Chondrocyte (in vitro differentiated cells): Measurements from ENCODE around the gene XXYLT1. TPM values are rescaled to one million over a fixed set of nuclear protein-coding genes. Genes with fewer than 3 reads are reported as not detected.
"Not testable (repeated sequence)": the region's sequence is repeated elsewhere in the genome, so short reads cannot be mapped to it uniquely, and the experiment has no call there.

Experiments used
- DNase-seq: peaks from one replicate; pipeline ENCODE4 v3.0.0; 2021; ENCODE audit warnings: mixed read lengths, low spot score
- H3K27ac Mint-ChIP-seq: one replicate; pipeline ENCODE4 v1.8.0; 2021; ENCODE audit warnings: mild to moderate bottlenecking, moderate library complexity, mixed read lengths; ENCODE audit not compliant: unreplicated experiment
- H3K27me3 Mint-ChIP-seq: 2 replicates; pipeline ENCODE4 v1.8.0; 2021; ENCODE audit warnings: low read depth, mixed read lengths
- H3K36me3 Mint-ChIP-seq: 2 replicates; pipeline ENCODE4 v1.8.0; 2021; ENCODE audit warnings: low read depth, mixed read lengths
- H3K4me1 Mint-ChIP-seq: 2 replicates; pipeline ENCODE4 v1.8.0; 2021; ENCODE audit warnings: low read depth, mild to moderate bottlenecking, mixed read lengths
- H3K4me3 Mint-ChIP-seq: one replicate; pipeline ENCODE4 v1.8.0; 2021; ENCODE audit warnings: mild to moderate bottlenecking, moderate library complexity, mixed read lengths; ENCODE audit not compliant: unreplicated experiment
- H3K9me3 Mint-ChIP-seq: 2 replicates; pipeline ENCODE4 v1.8.0; 2021; ENCODE audit warnings: low read depth, mixed read lengths
- total RNA-seq: library from RNA; stranded (reverse); gene quantifications from 3 replicates; pipeline ENCODE4 v1.2.1, GENCODE V29; 2021
- TF ChIP-seq, protein P1 (sequence below): fragments of 200-600 bp; sonication (generic); IDR thresholded peaks from 2 replicates; pipeline ENCODE4 v1.5.0; 2021; ENCODE audit warnings: antibody characterized with exemption, mild to moderate bottlenecking, moderate library complexity

Gene XXYLT1
- total RNA-seq, 1 donor from 2014 or later: 32.7 TPM

DNA sequence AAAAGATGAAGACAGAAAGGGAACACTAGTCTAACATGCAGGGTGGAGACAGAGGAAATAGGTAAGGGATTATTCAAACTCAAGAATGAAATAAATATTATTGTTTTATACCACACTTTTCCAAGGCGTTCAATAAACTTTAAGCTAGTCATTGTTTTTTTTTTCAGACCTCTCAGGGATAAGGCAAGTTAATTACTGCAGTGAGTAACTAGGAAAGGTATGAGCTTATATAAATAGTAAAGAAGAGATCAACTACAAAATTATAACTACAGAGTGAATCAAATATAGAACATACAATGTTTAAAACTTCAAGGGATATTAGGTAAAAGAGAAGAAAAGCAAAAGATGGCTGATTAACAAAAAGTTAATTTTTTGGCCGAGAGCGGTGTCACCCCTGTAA, 31.5 kb upstream of the XXYLT1 start:
- H3K4me3 Mint-ChIP-seq: no peak overlapping the region
- H3K36me3 Mint-ChIP-seq: peaks cover 7% of the 10 kb centered on the region
- peaks cover 9% of the 10 kb centered on the region for H3K4me1 Mint-ChIP-seq
- TF ChIP-seq, protein P1, sequence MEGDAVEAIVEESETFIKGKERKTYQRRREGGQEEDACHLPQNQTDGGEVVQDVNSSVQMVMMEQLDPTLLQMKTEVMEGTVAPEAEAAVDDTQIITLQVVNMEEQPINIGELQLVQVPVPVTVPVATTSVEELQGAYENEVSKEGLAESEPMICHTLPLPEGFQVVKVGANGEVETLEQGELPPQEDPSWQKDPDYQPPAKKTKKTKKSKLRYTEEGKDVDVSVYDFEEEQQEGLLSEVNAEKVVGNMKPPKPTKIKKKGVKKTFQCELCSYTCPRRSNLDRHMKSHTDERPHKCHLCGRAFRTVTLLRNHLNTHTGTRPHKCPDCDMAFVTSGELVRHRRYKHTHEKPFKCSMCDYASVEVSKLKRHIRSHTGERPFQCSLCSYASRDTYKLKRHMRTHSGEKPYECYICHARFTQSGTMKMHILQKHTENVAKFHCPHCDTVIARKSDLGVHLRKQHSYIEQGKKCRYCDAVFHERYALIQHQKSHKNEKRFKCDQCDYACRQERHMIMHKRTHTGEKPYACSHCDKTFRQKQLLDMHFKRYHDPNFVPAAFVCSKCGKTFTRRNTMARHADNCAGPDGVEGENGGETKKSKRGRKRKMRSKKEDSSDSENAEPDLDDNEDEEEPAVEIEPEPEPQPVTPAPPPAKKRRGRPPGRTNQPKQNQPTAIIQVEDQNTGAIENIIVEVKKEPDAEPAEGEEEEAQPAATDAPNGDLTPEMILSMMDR: no peak
- H3K27me3 Mint-ChIP-seq: no peaks in the 10 kb centered on the region
- no peak overlapping the region for H3K27ac Mint-ChIP-seq
- H3K9me3 Mint-ChIP-seq: no peaks in the 10 kb centered on the region
- DNase-seq: no peak

DNA sequence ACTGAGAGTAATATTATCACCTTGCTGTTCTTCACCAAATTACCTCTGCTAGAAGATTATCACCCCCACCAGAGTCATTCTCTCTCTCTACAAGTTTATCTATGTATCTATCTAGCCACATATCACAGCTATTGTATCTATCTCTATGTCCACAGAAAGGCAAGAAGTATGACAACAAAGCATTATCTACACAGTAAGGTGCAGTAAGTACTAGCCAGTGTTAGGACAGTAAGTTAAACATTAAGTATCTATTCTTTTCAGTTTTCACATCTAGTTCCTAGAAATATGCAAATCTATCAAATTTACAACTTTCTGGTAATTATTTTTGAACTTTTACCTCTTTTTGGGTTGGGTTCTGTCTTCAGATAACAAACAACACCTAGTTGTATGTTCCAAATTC, 26.5 kb upstream of the XXYLT1 start:
- peaks cover 14% of the 10 kb centered on the region for H3K36me3 Mint-ChIP-seq

DNA sequence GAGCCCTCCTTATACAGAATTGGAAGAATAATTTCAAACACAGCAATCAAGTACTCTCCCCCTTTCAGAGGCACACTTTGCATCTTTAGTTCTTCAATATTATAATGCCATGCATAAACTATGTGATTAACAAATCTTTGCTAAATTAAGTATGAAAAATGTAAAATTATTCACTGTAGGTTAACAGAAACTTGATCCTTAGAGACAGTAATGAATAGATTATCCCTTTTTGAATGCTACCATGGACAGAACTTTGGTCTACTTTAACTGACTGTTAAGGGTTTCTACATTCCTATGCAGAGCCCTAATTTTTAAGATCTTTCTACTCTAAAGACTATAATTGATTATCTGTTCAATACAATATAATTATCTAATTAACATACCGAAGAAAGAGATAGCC, 25.7 kb upstream of the XXYLT1 start:
- Mint-ChIP-seq H3K27ac (no peak overlapping the region), H3K4me3 (no peak overlapping the region), H3K9me3 (no peaks in the 10 kb centered on the region), H3K4me1 (no peaks in the 10 kb centered on the region), H3K27me3 (no peaks in the 10 kb centered on the region), H3K36me3 (peaks cover 14% of the 10 kb centered on the region)
- DNase-seq: no peak
- TF ChIP-seq, protein P1: no peak

More for the DNA sequence above, 26.5 kb upstream of the XXYLT1 start:
- TF ChIP-seq, protein P1: no peak
- Mint-ChIP-seq H3K4me1 (peaks cover 4% of the 10 kb centered on the region), H3K27me3 (no peaks in the 10 kb centered on the region), H3K4me3 (no peak overlapping the region), H3K9me3 (no peaks in the 10 kb centered on the region), H3K27ac (no peak overlapping the region)
- no peak for DNase-seq

DNA sequence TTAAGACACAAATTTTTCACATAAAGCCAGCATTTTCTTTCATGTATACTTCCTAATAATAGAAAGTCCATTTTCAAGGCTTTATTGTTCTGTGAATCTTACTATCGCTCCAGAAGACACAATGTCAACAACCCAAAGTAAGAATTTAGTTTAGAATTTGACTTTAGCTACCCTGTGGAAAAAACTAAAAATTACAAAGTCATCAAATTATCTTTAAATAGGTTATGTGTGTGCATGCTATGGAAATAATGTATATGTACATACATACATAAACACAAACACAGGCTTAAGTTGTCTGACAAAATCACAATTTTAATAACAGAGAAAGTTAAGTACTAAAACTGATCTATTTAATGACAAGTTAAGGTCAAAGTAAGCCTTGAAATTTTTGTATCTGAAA, 20.2 kb upstream of the XXYLT1 start:
- no peaks in the 10 kb centered on the region for H3K27me3 Mint-ChIP-seq
- TF ChIP-seq, protein P1: no peak
- no peaks in the 10 kb centered on the region for H3K9me3 Mint-ChIP-seq
- H3K36me3 Mint-ChIP-seq: peaks cover 9% of the 10 kb centered on the region
- H3K27ac Mint-ChIP-seq: no peak overlapping the region
- DNase-seq: no peak
- peaks cover 10% of the 10 kb centered on the region for H3K4me1 Mint-ChIP-seq
- H3K4me3 Mint-ChIP-seq: no peak overlapping the region

DNA sequence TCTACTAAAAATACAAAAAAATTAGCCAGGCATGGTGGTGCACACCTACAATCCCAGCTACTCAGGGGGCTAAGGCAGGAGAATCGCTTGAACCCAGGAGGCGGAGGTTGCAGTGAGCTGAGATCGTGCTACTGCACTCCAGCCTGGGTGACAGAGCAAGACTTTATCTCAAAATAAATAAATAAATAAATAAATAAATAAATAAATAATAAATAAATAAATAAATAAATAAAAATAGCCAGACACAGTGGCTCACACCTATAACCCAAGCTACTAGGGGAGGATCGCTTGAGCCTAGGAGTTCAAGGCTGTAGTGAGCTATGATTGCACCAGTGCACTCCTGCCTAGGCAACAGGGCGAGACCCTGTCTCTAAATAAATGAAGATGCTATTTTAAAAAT, 19.7 kb upstream of the XXYLT1 start:
- not testable (repeated sequence) for H3K27me3 Mint-ChIP-seq, DNase-seq, H3K4me3 Mint-ChIP-seq, H3K9me3 Mint-ChIP-seq, H3K27ac Mint-ChIP-seq, H3K36me3 Mint-ChIP-seq
- peaks cover 15% of the 10 kb centered on the region for H3K4me1 Mint-ChIP-seq

DNA sequence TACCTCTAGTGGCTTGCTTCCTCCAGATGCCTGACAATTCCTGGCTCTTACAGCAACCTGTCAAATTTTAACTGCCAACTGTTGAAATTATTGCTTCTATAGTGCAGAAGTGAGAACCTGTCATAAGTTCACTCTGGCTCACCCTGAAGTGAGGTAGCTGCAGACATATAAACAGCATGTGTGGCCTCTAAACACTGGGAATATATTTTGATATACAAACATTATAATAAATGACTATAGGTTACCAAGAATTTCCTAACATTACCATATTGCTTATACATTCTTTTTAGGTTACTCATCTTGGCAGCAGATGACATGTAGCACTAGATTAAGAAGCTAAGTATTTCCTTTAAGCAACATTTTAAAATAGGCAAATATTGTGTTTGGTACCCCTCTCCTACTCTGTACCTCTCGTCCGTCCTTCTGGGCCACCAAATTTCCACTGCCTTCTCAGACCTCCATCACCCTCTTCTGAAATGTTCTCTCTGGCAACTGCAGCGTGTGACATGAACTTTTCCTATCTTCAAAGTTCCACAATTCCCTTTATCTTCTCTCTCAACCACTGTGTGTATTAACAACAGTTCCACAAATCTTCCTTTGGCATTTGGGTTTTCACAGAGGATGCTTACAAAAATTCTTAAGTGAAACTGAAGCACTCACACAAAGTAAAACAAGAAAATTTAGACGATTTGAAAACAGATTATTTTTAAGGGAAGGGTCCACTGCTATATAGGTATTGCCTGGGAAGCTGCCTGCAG, 15.3 kb upstream of the XXYLT1 start:
- H3K9me3 Mint-ChIP-seq: no peaks in the 10 kb centered on the region
- H3K27ac Mint-ChIP-seq: peak overlapping the region; percentile 86
- H3K4me3 Mint-ChIP-seq: no peak overlapping the region
- H3K27me3 Mint-ChIP-seq: no peaks in the 10 kb centered on the region
- H3K4me1 Mint-ChIP-seq: peaks cover 23% of the 10 kb centered on the region
- no peak for DNase-seq
- TF ChIP-seq, protein P1: no peak
- peaks cover 8% of the 10 kb centered on the region for H3K36me3 Mint-ChIP-seq
